NCI-H187 treated with DMSO at 0.1 percent for 48 hours (cell line): ENCODE measurements around the gene PTGR1.
A peak's percentile ranks its signal among the peaks of the same experiment; 100 is the strongest.
"Not testable (repeated sequence)": the region's sequence is repeated elsewhere in the genome, so short reads cannot be mapped to it uniquely, and the experiment has no call there.

Experiments
- DNase-seq: peaks from one replicate; lab custom pipeline; 2025; lab: John Stamatoyannopoulos, UW

The PTGR1 gene

DNA sequence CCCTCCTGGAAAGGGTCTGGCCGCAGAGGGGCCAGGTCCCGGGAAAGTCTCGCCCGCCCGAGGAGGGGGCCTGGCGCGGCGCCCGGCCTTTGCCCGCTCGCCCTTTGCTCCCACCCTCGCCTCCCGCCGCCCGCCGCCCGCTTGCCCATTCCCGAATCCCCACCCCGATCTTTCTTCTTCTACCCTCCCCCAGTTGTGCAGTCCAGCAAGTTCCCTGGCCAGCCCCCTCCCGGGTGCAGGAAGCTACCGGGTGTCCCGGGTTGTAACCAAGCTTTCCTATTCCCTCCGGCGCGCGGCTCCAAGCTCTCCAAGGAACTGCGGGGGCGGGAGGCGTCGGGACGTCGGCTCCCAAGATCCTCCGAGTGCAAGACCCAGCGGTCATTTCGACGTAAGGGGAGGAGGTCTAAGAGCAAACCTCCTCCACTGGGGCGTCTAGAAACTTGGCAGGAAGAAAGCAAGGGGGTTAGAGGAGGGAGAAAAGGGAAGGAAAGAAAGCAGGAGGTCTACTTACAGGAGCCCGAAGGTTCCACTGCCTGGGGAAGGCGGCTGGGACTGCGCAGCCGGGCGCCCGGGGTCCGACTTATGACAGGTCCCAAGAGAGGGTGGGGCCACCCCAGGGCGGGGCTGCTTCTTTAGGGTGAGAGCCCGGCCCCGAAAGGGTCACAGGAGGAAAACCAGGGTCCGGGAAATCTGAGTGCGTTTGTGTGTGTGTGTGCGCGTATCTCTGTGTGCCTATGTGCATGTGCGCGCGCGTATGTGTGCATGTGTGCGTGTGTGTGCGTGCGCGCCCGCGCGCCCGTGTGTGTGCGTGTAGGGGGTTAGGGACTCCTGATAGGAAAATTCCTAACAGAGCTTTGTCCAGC is at the start of gene PTGR1:
PTGR1 (minus strand) TSS at position 556 of the 863 bp plus-strand sequence. CDS start 2,225 bp downstream, outside the sequence.
- no peak for DNase-seq

GRCh38 chr9:111649016-111649415 is 49.6 kb upstream of the PTGR1 start:
- no peak for DNase-seq

GRCh38 chr9:111648066-111648465 is 48.6 kb upstream of the PTGR1 start:
- no peak for DNase-seq

GRCh38 chr9:111646417-111646816 is 47.0 kb upstream of the PTGR1 start:
- DNase-seq: no peak

- no peak for DNase-seq
Measured at GRCh38 chr9:111645806-111646205, 46.4 kb upstream of the PTGR1 start.

GRCh38 chr9:111644195-111644772 is 44.8 kb upstream of the PTGR1 start:
- DNase-seq: no peak

DNA sequence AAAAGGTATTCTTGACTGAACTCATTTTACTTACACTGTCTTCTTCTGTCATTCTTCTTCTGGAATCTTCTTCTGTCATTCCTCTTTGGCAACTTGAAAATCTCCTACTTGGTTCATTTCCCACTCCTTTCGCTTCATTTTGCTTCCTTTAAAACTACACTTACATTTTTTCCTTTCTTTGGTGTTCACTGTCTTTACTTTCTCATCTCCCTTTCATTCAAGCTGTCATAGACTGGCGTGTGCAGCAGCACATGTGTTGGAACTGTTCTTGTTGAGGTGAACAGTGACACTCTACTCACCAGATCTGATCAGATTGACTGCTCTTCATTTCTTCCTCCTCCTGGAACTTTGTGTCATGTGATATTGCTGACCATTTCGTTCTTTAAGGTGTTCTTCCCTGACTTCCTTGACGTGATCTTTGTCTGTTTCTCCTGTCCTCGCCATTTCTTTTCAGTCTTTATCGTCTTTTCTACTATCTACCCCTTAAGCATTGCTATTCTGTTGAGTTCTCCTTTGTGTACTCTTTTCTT is 38.0 kb upstream of the PTGR1 start:
- no peak for DNase-seq

DNA sequence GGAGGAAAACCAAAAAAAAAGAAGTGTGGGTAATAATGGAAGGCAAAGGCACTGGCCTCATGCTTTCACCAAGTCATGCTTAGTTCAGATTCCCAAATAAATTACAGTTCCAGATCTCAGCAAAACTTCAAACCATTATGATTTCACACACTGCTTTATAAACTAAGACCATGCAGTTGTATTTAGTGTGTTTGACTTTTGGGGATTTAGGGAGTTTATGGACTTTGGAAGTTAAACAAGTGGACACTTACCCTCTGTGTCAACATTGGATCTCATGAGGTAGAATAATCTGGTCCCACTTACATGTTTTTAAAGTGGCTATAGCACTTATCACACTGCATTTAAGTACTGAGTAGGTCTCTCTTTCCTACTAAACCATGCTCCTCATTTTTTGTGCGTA is 35.4 kb upstream of the PTGR1 start:
- DNase-seq: no peak

DNA sequence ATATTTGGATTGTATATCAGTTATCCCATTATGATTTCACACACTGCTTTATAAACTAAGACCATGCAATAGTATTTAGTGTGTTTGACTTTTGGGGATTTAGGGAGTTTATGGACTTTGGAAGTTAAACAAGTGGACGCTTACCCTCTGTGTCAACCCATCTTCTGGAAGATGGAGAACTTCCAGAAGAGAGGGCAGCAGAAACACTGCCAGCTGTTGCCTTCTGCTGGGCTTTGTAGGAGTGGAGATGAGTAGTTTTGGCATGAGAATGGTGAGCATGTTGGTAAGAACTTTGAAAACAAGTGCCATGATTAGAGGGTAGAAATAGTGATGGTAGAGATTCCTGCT is 33.9 kb upstream of the PTGR1 start:
- no peak for DNase-seq

- DNase-seq: no peak
Measured at GRCh38 chr9:111632695-111633388, 33.4 kb upstream of the PTGR1 start.

- no peak for DNase-seq
Measured at GRCh38 chr9:111632060-111632459, 32.6 kb upstream of the PTGR1 start.

- peak; percentile 79 for DNase-seq
Measured at GRCh38 chr9:111631214-111631971, 31.9 kb upstream of the PTGR1 start, which contains the start of gene DNAJC25. Gene DNAJC25, plus strand, starts transcription at chr9:111631334. Its CDS starts 74 bp downstream, at chr9:111631408.

DNA sequence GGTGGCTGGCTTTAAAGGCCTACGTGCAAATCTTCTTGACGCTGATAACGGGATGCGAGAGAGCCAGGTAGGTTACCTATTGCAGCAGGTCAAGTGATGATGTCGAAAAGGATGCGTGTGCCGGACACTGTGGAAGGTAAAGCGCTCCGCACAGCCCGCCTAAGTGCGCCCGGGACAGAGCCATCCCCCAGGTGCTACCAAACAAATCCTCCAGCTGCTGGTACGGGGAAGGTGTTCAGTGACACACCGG is 31.4 kb upstream of the PTGR1 start:
- no peak for DNase-seq

DNA sequence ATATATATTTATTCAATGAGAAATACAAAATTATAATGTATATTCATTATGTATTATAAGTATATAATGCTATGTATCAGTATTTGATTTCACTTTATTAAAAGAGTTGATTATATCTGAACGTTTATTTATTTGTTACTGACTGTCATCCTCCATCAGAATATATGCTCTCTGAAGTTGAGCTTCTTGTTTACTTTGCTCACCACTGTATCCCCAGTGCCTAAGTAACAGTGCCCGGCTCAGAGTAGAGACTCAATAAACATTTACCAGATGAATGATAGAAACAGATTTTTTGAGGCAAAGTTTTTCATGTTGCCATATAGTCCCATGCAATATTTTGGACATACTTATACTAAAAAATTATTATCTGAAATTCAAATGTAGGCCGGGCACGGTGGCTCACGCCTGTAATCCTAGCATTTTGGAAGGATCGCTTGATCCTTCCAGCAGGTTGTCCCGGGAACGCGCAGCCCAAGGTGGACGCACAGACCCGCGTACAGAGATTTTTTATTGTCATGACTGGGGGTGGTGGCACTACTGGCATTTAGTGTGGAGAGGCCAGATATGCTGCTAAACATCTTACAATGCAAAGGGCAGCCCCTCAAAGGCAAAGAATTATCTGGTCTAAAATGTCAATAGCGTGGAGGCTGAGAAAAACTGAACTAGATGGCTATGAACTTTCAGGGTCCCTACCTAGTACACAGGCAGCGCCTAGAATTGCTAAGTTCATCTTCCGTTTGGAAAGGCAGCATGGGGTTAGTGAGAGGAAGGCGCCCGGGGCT is 30.9 kb upstream of the PTGR1 start:
- DNase-seq: no peak

- no peak for DNase-seq
Measured at GRCh38 chr9:111628411-111628810, 29.0 kb upstream of the PTGR1 start.

DNA sequence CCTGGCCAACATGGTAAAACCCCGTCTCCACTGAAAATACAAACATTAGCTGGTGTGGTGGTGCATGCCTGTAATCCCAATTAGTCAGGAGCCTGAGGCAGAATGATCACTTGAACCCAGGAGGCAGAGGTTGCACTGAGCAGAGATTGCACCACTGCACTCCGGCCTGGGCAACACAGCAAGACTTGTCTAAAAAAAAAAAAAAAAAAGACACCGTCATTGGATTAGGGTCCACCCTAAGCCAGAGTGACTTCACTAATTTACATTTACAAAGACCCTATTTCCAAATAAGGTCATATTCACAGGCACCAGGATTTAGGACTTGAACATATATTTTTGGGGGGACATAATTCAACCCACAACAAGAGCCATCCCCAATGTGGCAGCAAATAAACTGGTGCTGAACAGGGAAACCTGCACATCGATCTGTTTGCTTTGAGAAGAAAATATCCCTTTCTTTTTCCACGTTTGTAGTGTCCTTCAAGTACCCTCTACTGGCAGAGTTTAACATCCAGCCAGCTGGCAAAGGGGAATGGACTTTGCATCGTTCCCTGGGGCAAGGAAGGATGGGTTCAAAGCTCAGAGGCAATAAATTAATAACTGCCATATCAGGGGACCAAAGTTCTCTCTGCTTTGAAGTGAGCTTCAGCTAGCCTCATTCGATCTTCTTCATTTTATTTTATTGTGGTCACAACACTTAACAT is 28.0 kb upstream of the PTGR1 start:
- no peak for DNase-seq

GRCh38 chr9:111622626-111623025 is 23.2 kb upstream of the PTGR1 start:
- no peak for DNase-seq

DNA sequence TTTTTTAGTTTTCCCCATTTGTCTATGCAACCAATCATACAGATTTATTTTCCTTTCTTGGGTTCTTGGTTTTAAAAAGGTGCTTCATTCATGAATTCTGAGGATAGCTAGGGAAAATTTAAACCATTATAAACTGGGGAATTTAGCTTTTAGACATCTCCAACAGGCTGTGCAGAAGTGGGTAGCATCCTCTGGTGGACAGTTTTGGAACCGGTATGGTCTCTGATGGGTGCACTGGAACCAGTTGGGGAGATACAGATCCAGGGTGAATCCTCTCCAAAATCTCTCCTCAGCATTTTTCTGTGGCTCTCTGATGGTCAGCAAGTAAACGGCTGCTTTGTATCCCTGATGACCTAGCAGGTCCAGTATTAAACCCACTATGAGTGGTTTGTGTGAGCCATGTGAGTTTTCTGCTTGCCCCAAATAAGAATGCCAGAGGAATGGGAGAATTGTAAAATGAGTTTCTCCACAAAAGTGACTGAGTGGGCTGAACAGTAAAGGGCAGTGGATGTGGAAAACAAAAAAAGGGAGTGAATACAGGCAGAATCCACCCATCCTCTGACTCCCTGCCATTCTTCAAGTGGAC is 22.5 kb upstream of the PTGR1 start:
- no peak for DNase-seq

DNA sequence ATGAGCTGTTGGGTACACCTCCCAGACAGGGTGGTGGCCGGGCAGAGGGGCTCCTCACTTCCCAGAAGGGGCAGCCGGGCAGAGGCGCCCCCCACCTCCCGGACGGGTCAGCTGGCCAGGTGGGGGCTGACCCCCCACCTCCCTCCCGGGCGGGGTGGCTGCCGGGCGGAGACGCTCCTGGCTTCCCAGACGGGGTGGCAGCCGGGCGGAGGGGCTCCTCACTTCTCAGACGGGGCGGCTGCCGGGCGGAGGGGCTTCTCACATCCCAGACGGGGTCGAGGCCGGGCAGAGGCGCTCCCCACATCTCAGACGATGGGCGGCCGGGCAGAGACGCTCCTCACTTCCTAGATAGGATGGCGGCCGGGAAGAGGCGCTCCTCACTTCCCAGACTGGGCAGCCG is 17.9 kb upstream of the PTGR1 start:
- DNase-seq: not testable (repeated sequence)

DNA sequence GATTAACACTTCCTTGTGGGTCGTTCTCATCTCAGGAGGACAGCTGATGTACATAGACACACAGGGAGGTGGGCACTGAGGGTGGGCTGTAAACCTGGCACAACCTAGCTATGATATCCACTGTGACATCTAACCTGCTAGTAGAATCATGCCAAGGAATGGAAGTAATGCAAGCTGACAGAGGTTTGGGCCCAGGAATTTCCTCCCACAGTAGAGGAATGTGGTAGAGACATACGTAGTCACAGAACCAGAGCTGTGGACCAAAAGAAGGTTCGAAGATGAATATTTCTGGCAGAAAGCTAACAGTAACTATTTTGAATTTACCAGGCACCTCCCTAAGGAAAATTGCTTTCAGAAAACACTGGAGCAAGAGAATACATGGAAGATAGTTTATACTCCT is 16.5 kb upstream of the PTGR1 start:
- DNase-seq: no peak
